HG03097 (cell line): ENCODE results near the gene TRPM1.
"Not testable (repeated sequence)": the region's sequence is repeated elsewhere in the genome, so short reads cannot be mapped to it uniquely, and the experiment has no call there.

Source experiments
- ATAC-seq: cut with Tn5 transposase; IDR thresholded peaks from one replicate; pipeline ENCODE4 v1.9.1; 2021; ENCODE audit not compliant: unreplicated experiment, low FRiP score

Gene TRPM1

GRCh38 chr15:31127596-31128261 is 26.2 kb upstream of the TRPM1 start:
- ATAC-seq: no peak

DNA sequence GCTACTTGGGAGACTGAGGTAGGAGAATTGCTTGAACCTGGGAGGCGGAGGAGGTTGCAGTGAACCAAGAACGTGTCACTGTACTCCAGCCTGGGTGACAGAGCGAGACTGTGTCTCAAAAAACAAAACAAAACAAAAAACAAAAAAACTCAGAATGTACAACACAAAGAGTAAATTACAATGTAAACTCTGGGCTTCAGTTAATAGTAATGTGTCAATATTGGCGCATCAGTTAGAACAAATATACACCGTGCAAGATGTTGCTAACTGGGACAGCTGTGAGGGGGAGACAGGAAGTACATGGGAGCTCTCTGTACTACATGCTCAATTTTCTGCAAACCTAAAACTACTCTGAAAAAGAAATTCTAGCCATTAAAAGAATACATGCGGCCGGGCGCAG is 23.5 kb upstream of the TRPM1 start:
- ATAC-seq: no peak

DNA sequence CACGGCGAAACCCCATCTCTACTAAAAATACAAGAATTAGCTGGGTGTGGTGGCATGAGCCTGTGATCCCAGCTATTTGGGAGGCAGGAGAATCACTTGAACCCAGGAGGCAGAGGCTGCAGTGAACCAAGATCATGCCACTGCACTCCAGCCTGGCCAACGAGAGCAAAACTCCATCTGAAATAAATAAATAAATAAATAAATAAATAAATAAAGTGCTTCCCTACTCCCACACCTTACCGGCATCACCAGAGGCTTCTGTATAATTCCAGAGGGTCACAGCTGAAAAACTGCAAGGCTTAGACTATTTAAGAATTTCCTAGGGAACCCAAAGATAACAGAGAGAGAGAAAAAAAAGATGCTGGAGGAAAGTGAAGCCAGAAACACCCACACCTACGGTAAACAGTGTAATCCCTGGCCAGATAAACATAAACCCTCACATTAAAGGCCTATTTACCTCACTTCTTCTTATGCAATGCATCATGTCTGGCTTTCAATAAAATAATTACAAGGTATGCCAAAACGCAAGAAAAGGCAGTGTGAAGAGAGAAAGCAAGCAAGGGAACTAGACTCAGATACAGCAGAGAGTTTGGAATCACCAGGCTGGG is 15.0 kb upstream of the TRPM1 start:
- no peak for ATAC-seq

GRCh38 chr15:31111091-31111647 is 9.6 kb upstream of the TRPM1 start:
- ATAC-seq: no peak

GRCh38 chr15:31108836-31109235 is 7.3 kb upstream of the TRPM1 start:
- no peak for ATAC-seq

GRCh38 chr15:31106495-31107300 is 5.2 kb upstream of the TRPM1 start:
- ATAC-seq: no peak

- no peak for ATAC-seq
Measured at GRCh38 chr15:31104003-31104402, 2.5 kb upstream of the TRPM1 start.

DNA sequence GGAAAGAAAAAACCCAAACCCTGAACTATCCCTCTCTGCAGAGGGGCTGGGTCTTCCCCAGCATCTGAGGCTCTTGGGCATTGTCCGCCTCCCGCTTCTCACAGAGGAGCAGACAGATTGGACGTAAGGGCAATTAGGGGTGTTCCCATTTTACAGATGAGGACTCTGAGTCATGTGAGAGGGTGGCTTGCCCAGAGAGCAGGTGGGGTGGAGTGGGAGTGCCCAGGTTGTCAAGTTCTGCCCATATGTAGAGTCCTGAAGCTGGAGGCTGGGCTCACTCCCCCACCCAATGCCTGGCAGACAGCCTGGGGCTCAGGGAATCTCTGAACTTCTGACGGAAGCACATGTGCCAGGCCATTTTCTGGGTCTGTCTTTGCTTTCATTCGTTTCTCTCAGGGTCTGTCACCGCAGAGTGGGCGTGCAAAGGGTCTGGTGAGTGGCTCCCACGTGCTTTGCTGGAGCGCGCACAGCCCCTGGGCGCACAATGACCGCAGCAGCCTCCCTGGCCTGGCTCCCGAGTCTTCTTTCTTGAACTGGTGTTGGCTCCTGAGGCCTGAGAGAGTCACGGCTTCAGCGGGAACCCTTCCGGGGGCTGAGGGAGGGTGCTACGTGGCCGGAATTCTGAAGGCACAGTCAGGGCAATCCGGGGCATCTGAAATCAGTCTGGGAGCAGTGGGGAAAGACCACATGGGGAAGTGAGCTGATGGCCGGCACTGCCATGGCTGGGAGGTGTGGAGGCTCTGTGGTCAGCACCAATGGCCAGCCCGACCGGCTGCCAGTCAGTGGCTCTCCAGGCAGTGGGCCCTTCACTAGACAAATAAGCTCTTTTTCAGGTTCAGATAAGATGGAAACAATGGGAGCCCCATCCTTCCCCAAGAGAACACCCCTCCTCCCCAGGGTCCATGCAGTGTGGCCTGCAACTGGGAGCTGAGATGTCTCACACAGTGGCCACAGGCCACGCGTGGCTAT is 1.1 kb upstream of the TRPM1 start:
- no peak for ATAC-seq

- ATAC-seq: no peak
Measured at GRCh38 chr15:31102039-31102321, 455 bp upstream of the TRPM1 start.

DNA sequence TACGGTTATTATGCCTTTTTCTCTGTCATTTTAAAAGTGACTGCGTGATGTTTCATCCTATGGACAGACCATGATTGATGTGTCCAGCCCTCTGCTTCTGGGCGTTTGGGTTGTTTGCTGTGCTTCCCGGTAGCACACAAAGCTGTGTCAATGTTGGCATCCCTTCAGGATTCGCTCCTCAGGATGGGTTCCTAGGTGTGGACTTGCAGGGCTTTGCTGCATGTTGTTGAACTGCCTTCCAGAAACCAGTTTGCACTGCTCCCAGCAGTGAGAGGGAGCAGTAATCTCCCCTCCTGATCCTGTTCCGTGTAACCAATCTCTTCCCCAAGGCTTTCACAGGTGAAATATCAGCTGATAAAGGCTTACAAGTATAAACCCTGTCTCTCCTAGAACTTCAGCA is 787 bp downstream of the TRPM1 start:
- no peak for ATAC-seq

GRCh38 chr15:31098953-31099740 is 2.4 kb downstream of the TRPM1 start:
- no peak for ATAC-seq

GRCh38 chr15:31098491-31098917 is 3.0 kb downstream of the TRPM1 start:
- ATAC-seq: no peak

GRCh38 chr15:31096563-31096962 is 5.0 kb downstream of the TRPM1 start:
- no peak for ATAC-seq

DNA sequence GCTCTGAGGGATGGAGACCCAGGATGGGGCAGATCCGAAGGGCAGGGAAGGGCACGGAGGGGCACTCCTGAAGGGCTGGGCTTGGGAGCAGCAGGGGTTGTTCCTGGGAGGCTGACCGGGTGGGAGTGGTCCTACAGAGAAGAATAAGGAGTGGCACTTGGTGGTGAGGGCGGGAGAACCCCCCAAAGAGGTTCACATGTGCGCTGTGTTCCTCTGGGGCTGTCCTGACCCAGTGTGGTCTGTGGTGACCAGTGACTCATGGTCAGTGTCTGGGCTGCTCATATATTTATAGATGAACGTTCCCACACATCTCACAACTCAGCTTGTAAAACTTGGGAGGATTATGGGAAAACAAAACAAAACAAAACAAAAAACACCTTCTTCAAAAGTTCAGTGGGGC is 10.0 kb downstream of the TRPM1 start:
- no peak for ATAC-seq

DNA sequence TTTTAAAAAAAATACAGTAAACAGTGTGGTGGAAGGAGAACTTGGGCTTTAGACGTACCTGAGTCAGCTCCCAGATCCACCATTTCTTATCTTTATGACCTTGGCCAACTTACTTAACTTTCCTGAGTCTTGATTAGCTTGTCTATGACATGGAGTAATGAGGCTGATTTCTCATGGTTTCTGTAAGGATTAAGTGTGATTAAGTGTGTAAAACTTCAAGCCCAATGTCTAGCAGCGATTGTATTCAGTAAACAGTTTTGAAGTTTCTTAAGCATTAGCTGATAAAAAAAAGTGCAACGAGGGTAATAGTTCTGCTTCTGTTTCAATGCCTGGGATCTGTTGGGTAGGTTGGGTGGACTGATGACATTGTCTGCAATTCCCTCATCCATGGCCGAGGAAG is 10.8 kb downstream of the TRPM1 start:
- no peak for ATAC-seq

DNA sequence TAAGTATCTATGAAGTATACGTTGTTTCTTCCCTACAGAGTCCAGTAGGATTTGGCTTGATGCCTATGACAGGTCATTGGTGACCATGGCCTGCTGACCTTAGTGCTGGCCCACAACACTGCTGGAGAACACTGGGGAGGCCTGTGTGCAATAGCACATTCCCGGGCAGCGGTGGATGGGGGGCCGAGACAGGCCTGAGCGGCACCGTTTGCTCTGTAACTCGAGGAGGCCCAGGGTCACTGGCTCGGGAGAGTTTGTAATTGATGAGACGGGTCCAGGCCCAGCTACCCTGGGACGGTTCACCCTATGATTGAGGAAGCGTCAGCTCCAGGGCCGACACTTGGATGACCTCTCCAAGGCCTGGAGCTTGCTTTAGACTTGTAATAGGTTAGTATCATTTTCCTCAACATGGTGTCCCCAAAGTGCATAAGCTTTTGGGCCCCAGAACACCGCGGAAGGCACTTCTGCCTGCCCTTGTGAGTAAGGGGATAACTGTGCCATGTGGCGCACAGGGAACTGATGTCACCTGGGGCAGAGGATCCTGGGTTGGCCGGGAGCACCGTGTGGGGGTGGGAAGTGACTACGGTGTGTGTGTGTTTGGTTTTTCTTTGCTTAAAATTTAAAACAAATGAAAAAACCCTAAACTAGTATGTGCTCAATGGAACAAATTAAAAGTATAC is 12.0 kb downstream of the TRPM1 start:
- no peak for ATAC-seq

GRCh38 chr15:31088672-31089367 is 12.7 kb downstream of the TRPM1 start:
- ATAC-seq: no peak

- not testable (repeated sequence) for ATAC-seq
Measured at GRCh38 chr15:31088041-31088440, 13.5 kb downstream of the TRPM1 start.

- no peak for ATAC-seq
Measured at GRCh38 chr15:31086344-31086743, 15.2 kb downstream of the TRPM1 start.
